Putamen (tissue), 1 donor: ENCODE data around the gene RSPO3.
"Not testable (repeated sequence)": the region's sequence is repeated elsewhere in the genome, so short reads cannot be mapped to it uniquely, and the experiment has no call there.

Source experiments
- DNase-seq: peaks from one replicate; pipeline ENCODE4 v3.0.0-alpha.2; 2016; ENCODE audit warnings: low spot score

The RSPO3 gene

DNA sequence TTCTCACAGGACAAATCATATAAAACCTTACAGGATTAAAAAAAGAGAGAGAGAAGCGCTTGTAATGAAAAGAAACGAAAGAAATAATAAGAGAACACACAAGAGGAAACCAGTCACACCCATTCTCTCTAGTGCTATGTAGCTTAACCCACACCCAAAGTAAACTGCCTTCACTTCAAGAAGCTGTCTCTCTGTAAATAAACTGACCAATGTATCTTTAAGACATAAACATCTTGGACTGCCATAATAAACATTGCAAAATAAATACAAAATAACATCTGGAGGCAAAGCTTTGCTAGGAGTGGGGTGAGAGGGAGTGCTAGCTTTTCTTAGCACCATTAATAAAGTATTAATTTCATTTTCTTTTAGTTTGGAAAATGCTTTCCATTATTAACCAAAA, 86.6 kb downstream of the RSPO3 start:
- no peak for DNase-seq

DNA sequence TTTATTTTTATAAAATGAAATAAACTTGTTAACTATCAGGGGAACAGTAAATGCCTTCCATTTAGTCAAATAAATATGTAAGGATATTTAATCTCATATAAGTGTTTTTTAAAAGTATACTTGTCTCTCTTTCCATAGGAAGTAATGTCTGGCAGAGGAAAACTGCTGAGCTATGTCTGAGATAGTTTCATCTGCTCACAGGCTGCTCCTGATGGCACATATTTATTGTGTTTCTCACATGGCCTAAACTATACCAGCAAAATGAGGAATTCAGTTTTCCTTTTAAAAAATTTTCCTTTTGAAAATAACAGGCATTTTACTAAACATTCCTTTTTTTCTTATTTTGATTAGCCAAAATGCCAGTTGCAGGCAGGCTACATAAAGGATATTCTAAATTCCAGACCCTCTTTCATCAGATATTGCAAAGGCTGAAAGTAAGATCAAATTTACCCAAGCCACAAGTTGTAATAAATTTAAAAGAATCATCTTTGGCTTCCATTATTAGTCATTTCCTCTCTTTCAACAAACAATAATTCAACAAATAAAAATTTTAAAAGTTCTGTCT, 88.1 kb downstream of the RSPO3 start:
- no peak for DNase-seq

DNA sequence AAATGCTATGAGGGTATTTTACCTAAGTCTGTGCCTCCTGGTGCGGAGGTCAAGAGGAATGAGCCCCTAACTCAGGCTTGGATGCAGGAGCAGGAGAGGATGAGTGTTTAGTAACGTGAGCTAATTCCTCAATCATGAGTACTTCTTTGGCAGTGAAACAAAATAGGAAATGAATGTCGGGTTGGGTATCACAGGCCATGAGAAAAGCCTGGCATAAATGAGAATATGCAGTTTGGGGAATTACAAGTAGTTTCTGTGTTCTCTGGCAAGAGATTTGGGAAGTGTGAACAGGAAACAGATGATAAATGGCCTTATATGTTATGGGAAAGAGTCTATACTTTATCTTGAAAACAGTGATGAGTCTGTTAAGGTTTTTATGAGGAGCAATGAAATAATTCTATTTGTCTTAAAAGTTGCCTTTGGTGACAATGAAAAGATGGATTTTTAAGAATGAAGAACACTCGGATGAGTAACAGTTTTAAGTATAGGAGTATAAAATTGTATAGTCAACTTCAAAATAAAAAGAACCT, 89.2 kb downstream of the RSPO3 start:
- no peak for DNase-seq

DNA sequence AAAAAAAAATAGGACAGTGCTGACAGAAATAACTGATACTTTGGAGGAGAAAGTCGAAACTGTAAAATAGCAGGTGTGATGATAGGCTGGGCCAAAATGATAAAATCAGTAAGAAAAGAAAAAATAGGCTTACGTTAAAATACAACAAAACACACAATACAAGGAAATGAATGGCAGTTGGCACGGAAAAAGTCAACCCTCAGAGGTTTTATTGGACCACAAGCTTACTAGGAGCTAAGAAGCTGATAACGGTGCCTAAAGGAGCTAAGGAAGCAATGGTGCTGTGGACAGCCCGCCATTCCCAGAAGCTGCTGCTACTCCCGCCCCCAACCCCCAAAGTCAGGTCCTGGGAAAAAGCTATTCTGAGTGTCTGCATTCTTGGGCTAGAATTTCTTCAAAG, 92.3 kb downstream of the RSPO3 start:
- DNase-seq = no peak

DNA sequence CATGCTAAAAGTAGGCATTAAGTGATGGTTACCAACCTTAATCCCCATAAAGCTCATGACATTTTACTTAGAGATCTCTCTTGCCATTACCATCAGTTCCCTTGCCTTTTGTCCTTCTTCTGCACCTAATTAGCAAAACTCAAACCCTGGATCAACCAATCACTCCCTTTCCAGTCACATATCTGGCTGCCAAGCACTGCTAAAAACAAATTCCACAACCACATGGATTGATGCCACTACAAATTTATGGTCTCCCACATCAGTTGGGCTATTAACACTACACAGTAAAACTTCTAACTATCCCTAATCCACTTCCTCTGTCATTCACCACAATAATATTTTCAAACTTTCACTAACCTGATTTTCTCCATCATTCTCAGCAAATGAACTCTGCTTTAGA, 93.9 kb downstream of the RSPO3 start:
- no peak for DNase-seq

DNA sequence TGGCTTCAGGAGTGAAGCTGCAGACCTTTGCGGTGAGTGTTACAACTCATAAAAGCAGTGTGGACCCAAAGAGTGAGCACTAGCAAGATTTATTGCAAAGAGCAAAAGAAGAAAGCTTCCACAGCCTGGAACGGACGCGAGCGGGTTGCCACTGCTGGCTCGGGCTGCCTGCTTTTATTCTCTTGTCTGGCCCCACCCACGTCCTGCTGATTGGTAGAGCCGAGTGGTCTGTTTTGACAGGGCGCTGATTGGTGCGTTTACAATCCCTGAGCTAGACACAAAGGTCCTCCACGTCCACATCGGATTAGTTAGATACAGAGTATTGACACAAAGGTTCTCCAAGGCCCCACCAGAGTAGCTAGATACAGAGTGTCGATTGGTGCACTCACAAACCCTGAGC, 95.6 kb downstream of the RSPO3 start:
- DNase-seq = not testable (repeated sequence)

DNA sequence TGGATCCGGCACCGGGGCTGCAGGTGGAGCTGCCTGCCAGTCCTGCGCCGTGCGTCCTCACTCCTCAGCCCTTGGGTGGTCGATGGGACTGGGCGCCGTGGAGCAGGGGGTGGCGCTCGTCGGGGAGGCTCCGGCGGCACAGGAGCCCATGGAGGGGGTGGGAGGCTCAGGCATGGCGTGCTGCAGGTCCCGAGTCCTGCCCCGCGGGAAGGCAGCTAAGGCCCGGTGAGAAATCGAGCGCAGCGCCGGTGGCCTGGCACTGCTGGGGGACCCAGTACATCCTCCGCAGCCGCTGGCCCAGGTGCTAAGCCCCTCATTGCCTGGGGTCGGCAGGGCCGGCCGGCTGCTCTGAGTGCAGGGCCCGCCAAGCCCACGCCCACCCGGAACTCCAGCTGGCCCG, 96.1 kb downstream of the RSPO3 start:
- not testable (repeated sequence) for DNase-seq

DNA sequence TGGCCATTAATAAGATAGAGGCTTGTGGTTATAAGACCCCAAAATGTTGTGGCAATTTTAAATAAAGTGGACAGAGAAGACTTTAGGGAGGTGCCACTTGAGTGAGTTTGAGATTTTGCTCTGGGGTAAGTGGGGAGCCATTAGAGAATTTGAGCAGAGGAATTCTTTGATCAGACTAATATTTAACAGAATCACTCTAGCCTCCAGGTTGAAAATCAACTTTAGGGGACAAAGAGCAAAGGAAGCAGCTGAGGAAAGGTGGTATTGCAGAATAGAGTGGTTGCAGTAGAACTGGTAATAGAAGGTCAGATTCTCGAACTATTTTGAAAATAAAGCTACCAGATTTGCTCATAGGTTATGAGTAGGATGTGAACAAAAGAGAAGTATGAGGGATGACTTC, 97.5 kb downstream of the RSPO3 start:
- DNase-seq = no peak

DNA sequence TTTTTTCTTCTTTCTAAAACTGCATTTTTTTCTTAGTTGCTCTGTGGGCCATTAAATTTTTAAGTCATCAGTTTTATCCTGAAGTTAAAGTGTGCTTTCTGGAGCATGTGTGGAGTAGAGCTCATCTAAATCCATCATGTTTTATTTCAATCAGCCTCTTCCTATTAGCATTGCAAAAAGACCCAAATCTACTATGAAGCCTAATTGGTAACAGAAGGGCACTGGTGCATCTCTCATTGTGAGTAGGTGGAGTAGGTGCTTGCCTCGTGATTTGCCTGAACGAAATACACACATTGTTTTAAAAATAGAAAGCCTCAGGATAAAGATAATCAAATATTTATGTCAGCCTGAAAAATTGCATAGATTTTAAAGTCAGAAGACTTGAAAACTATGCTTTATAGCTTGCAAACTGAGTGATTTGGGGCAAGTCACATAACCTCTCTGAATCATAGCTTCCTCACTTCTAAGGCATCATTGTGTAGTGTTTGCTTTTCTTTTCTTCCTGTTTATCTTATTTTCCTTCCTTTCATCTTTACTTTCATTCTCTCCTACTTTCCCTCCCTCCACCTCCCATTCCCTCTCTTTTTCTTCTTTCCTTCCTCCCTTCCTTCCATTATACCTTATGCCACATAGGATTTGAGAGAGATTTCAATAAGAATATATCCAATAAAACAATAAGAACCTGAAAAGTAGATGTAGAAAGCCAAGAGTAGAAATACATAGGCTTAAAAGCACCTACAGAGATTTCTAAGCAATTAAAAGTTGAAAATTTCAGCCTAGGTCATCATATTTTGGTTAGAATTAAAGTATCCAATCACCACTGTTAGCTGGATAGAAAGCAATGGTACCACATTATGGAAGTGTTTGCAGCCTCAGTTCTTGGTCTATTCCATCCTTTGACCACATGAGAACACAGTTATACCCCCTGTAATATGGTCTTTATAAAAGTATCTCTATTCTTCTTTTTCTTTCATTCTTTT, 98.6 kb downstream of the RSPO3 start:
- no peak for DNase-seq

DNA sequence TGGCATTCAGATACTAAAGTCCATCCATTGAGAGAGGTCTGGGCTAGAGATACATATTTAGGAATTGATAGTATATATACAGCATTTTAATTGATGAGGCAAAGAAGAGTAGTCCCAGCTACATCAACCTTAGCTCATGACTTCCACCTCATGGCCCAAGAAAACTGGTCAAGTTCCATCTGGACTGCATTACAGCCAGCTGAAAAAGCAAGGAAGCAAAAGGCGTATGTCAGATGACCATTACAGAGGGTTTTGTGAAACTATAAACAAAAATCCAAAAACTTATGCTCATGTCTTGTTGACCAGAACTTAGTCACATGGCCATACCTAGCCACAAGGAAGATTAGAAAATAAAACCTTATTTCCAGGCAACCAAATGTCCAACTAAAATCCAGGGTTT, 101.4 kb downstream of the RSPO3 start:
- no peak for DNase-seq

DNA sequence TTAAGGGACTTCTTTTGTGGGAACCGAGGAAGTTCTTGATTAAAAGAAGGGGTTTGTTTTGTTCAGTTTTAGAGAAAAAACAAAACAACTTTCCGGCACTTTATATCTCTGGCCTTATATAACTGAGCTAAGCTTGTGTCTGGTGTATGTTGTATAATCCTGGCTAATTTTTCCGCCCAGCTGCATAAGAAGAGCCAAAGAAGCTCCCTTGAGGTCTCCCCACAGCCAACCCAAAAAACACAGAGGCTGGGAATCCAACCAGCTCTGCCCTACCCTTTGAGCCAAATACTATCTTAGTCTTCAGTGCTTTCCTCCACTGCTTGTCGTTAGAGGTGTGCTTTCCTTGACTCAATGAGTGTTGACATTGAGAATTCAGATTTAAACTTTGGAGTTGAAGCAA, 102.7 kb downstream of the RSPO3 start:
- DNase-seq = no peak

DNA sequence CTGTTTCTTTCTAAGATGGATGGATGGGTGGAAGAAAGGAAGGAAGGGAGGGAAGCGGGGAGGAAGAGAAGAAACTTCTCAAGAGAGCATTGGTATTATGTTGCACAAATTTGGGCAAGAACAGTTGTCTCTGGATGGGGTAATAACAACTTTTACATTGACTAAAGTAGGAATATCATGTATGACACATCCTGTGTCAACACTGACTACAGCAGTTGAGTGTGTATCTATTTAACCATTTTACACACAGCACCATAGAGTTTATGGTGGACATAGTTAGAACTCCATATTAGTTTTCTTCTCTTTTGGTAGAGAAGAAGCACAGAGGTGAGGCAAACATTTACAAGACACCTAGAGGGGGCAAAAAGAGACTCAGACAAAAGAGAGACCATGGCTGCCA, 103.9 kb downstream of the RSPO3 start:
- DNase-seq = no peak

DNA sequence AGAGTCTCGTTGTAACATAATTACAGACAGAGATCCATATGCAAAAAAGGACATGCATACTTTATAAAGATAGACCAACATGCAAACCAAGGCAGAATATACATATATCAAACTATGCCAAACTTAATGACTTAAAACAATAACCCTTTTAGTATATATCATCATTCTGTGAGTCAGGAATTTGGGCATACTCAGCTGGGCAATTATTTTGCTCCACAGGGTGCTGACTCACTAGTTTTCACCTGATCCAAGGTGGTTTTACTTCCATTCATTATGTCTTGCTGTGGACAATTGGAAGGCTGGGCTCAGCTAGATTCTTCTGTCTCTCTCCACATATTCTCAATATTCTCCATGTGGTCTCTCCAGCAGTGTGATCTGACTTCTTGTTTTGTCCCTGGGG, 107.0 kb downstream of the RSPO3 start:
- DNase-seq = no peak

DNA sequence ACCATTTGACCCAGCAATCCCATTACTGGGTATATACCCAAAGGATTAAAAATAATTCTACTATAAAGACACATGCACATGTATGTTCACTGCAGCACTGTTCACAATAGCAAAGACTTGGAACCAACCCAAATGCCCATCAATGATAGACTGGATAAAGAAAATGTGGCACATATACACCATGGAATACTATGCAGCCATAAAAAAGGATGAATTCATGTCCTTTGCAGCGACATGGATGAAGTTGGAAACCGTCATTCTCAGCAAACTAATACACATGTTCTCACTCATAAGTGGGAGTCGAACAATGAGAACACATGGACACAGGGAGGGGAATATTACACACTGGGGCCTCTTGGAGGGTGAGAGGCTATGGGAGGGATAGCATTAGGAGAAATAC, 115.3 kb downstream of the RSPO3 start:
- not testable (repeated sequence) for DNase-seq

DNA sequence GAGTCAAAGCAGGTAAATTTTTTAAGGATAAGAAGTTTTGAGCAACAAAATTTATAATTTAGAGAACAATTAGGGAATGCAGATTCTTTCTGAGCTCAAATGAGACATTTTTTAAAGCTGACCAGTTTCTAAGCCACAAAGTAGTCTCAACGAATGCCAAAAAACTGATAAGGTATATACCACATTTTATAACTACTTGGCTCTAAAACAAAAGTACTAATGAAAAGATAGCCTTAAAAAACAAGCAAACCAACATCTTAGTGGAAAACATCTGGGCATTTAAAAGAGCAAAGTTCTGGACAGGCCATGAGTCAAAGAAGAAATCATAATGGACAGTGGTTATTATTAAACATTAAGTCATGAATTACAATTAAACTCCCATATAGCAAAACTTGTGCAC, 125.0 kb downstream of the RSPO3 start:
- no peak for DNase-seq
